SK-N-DZ (cell line): ENCODE results near the gene UST.
A peak's percentile ranks its signal among the peaks of the same experiment; 100 is the strongest.
"Not testable (repeated sequence)": the region's sequence is repeated elsewhere in the genome, so short reads cannot be mapped to it uniquely, and the experiment has no call there.

ENCODE experiments used
- DNase-seq: peaks from one replicate; pipeline ENCODE4 v3.0.0-alpha.2; 2015; ENCODE audit warnings: low spot score

The UST gene

DNA sequence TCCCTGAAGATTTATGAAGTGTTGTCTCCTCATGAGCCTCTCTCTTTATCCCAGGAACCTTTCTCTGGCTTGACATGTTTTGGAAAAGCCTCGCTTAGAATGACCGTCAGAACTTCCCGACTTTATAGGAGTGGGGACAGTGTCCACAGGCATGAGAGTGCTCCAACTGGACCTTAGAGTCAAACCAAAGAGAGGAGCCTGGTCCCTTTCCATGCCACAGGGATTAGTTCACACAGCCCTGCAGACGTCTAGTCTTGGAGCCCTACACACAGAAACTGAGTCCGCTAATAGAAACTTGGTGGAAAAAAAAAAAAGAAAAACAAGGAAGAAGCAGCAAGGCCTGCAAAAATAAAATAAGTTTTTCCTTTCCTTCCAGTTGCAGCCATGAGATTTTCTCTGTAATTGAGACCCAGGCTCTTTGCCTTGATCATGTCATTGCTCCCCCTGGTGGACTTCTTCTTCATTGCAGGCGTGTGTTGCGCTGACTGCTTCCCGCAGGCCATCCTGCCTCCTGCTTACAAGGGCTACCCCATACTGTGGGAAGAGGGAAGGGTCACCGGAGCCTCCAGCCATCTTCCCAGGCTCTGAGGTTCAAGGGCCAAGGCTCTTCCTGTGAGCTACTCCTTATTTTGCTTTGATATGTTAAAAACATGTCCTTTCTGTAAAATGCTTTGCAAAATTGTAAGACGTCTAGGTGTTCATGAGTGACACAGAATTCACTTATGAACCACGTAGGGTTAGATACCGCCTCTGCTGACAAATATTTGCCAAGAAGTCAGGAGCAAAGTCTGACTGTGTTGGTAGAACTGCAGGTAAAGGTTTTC lies 201.0 kb downstream of the UST start:
- DNase-seq, result peak; percentile 55

DNA sequence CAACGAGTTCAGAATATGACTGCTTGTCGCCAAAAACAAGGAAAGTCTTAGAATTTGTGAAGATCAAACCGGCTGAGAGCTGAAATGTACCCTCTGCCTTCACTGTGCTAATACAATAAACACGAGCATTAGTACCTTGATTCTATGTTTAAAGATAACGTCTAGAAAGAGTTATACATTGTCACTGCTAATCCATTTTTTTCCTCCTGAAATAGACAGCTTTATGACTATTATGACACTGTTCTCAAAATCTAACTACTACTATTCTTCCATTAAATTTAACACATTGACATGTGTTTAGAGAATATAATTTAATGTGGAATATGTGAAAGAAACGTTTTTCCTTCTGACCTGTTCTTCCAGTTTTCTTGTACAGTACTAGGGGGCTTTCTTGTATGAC lies 204.8 kb downstream of the UST start:
- no peak for DNase-seq

DNA sequence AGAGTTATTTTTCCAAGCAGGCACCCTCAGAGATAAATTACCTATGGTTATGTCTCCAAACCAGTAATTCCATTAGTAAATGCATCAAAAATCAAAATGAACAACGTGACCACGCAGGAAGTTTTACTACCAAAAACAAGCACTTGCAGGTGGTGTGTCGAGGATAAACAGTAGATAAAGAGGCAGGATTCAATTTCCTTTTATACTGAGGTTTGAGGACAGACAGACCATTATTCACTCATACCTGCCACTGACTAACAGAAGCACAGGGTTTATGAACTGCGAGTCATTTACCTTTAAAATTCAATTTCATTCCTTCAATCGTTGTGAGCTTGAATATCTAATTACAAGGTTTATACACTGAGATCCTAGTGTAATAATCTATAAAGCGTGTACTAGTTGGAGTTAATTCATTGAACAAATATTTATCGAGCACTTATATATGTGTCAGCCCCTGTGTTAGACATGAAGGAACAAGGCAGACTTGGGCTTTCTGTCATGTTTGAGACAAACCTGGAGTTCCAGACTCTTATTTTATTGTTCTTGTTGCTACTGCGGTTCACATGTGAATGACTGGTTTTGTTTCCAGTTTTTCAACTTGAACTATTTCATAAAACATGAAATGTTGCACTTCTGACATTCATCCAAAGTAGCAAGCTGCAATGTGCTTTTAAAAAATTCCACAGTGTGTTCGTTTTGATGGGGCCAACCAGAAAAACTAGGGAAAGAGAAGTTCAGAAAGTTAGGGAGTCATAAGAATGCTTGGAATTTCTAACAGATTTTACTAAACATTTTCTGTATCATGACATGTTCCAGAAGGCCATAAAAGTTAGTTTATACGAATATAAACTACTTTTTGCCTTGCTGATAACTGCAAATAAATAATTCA lies 205.6 kb downstream of the UST start:
- no peak for DNase-seq

DNA sequence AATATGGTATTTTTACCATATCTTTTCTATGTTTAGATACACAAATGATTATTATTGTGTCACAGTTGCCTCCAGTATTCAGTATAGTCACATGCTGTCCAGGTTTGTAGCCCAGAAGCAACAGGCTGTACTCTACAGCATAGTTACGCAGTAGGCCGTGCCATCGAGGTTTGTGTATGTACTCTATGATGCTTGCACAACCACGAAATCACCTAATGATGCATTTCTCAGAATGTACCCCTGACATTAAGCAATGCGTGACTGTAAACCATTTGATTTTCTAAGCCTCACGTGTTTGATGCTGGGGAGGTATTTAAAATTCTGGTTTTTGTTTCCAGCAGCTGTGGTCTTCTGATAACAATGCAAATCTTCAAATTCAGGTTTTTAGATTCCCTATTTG lies 207.6 kb downstream of the UST start:
- DNase-seq, result no peak

DNA sequence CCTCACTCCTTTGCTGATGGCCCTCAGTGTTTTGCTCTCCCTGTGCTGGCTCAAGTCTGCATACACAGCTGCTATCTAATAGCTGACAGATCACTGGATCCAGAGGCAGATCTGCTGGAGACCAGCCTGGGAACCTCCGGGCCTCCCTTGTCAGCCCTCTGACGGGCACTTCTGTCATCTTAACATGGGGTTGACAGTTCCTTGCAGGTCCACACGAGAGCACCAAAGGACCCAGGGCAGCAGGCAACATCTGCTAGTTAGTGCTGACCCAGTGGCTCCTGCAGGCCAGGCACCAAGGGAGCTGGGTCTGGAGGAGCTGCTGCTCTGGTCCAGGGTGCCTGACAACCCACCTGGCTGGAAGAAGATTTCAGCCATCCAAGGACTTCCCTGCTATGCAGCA lies 208.1 kb downstream of the UST start:
- no peak for DNase-seq

DNA sequence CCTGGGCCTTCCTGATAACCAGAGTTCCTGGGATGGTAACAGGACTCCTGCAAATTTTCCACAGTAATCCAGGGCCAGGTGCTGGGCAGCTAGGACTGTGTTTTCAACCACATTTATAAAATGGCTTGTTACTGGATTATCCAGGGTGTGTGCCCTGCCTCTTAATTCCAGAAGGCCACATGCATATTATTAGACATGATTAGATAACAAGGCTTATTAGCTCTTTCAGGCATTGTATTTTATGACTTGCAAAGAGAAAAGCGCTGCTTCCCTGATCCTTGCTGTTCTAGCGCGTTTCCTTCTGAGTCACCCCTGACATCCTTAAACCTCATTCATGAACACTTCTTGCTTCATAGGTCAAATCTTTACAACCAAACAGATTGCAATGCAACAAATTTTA lies 208.6 kb downstream of the UST start:
- no peak for DNase-seq

DNA sequence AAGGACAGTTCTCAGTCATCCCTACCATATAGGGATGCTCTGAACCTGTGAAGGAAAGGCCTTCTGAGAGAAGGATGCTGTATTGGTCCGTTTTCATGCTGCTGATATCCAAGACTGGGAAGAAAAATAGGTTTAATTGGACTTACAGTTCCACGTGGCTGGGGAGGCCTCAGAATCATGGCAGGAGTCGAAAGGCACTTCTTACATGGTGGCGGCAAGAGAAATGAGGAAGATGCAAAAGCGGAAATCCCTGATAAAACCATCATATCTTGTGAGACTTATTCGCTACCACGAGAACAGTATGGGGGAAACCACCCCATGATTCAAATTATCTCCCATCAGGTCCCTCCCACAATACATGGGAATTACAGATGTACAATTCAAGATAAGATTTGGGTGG lies 209.3 kb downstream of the UST start:
- DNase-seq, result not testable (repeated sequence)

DNA sequence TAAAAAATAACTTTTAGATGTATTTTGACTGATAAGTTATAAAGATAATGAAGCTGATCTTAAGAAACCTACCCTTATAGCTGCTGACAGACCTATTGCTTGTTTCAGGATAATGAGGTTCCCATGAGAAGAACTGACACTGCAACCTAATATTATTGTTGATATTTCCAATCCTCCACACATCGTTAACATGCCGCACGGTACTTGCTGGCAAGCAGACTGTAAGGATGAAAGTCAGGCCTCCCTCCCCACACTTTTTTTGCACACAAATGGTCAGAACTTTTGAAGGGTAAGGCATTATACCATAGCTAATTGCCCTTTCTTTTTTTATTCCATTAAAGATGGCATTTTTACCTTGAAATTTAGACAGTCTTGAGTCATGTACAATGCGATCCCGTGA lies 210.9 kb downstream of the UST start:
- DNase-seq, result no peak

DNA sequence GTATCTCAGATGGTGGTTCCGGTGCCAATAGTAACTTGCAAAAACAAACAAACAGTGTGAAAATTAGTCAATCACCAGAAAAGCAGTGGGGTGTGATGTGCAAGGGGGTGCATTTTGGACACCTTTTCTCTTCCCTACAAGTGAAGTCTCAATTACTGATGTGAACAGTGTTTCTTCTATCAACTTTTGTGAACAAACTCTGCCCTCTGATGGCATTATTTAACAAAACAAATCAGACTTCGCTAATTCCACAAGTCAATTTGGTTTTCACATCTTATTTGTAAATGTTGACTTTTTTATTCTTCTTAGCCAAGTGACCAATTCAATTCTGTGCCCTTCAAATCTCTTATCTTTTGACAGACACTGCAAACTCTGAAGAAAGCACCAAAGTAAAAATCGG lies 212.2 kb downstream of the UST start:
- no peak for DNase-seq

DNA sequence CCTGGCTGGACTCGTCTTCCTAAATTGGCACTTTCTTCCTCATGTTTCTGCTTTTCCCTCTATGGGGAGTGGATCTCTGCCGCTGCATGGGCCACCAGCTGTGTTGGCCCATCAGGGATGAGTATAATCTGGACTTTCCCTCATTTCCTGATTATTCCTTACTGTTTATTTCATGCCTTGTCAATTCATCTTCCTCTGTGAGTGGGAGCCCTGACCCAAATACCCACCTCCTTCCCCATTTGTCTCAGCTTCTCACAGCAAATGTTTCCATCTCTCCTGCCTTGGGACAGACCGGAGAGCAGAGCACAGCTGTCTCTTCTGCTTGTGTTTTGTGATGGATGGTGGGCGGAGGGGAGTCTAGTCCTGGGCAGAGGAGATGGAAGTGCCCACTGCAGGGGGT lies 212.7 kb downstream of the UST start:
- no peak for DNase-seq

DNA sequence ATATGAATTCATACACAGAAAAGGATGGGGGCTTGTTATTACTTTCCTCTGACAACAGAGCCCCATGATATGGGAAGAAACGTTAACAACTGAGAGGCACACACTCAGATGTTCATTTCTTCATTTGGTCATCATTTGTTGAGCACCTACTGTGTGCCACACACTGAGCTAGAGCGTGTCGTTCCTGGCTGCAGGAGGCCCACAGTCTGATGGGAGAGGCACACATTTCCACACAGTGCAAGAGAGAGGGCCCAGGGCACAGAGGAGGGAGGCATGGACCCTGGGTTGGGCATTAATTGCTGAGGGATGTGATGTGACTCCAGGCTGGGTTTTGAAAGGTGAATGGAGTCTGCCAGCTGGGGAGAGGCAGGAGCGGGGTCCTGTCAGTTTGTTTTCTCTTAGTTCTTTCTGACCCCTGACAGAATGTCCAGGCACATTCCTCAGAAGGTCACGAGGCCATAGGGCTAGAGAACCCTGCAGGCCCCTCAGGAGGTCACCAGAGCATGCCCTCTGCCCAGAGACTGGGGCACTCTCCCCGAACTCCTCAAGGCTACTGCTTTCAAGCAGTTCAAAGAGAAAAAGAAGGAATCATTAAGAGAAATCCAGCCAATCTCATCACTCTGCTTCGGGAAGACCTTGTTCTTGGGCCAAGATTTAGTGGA lies 216.2 kb downstream of the UST start:
- no peak for DNase-seq

DNA sequence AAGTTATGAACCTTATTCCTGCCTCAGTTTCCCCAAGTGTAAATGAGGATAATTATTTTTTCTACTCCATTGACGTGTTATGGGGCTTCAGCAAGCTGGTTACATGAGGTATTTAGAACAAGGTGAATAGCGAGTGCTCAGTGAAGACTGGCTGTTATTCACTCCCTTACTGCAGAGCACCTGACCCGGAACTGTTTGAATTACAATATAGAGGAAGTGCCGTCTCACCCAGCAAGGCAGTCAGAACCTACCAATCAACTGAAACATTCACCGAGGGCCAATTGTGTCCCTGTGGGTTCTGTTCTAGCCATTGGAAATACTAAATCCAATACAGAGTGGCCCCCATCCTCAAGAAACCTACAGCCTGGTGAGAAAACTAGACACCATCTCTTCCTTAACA lies 216.9 kb downstream of the UST start:
- no peak for DNase-seq

DNA sequence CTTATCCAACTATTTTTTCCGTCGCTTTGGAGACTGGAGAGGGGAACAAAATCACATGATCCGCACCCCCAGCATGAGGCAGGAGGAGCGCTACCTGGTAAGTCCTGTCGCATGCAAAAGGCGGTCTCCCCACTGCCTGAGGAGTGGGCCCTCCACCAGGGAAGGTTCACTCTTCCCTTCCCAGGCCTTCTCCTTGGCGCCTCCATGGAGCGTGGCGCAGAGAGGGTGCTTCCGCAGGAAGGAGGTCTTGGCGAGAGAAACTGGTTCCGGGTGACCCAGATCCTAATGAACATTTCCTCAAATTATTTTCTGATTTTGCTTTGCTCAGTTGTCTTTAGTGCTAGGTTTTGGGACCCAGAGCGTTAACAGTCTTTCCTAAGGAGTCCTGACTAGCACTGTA lies 217.6 kb downstream of the UST start:
- no peak for DNase-seq

DNA sequence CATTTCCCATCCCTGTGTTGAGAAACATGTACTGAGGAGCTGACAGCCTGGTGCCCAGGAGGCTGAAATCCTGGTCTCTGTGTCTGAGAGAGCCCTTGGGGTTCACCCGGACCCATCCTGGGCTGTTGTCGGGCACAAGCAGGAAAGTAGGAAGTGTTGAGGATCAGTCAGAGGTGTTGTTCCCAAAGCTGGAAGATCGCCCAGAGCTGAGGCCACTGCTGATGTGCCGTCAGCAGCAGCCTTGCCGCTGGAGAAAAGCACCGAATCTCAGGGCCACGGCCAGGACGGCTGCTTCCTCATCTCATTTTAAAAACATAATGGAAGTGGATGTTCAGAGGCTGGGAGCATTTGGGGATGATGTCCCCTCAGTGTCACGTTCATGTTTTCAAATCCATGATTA lies 218.5 kb downstream of the UST start:
- DNase-seq, result no peak

DNA sequence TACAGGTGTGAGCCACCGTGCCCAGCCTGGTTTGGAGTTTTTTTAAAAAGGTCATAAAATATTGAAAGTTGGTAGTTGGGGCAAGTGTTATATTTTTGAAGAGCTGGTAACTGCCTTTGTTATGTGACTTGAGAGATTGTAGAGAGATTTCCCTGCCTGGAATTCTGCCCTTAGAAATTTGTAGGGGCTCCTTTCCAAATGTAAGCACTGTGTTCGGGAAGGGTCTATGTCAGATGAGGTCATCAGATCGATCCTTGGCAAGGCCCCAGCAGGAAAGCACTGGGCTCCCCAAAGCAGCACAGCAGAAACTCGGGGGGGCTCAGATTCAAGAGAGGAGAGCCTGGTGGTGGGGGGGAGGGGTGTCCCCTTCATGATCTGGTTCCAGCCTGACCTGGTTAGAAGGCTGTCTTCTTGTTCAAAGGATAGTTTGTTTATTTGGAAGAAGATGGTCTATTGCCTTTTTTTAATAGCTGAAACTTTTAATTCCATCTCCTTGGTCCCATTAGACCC lies 220.2 kb downstream of the UST start:
- no peak for DNase-seq

DNA sequence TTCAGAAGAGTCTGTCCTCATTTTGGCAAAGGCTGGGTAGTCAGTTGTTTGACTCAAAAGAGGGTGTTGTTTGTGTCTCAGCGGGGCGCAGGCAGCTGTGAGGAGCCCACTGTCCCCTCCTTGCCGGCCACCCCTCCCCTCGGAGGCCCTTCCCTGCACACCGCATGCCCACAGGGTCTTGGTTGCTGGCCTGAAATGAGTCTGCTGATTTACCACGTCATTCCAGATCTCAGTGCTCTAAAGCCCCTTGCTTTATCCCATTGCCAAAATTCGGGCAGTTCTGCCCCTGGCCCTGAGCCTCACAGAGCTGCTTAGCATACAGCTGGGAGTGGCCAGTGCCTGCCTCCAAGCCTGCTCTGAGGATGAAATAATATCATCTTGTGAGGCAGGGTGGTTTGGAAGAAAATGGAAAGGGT lies 220.7 kb downstream of the UST start:
- no peak for DNase-seq

DNA sequence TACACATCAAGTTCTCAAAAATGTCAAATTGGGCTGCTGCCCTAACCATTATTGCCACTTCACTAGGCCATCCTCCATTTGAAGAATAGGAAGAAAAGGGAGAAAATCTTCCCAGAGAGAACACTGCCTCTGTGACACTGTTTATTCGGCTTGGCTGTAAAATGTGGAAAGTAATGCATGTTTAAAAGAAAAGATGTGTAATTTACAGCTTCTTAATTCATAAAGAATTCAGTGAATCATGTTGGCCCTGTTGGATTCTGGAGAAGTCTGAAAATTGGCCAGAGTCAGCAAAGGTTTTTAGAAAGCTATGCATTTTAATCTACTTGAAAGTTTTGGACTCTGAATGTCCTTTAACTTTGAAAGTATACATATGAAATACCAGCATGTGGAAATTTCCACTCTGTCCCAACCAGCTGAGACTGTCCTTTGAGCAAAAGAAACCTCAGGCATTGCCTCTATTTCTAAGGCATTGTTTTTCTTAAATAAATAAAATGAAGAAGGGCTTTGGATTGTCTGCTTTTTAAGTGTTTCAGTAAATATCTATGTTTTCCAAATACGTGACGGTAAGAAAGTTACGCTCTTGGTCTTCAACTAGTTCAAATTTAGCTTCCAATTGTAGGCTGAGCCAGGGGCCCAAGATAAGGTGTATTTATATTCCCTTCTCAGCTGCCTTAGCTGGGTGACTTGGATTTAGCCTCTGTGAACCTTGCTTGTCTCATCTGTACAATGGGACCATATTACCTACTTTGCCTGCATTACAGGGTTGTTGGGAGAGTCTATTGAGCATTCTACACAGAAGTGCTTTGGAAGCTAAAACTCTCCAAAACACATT lies 222.2 kb downstream of the UST start:
- no peak for DNase-seq

DNA sequence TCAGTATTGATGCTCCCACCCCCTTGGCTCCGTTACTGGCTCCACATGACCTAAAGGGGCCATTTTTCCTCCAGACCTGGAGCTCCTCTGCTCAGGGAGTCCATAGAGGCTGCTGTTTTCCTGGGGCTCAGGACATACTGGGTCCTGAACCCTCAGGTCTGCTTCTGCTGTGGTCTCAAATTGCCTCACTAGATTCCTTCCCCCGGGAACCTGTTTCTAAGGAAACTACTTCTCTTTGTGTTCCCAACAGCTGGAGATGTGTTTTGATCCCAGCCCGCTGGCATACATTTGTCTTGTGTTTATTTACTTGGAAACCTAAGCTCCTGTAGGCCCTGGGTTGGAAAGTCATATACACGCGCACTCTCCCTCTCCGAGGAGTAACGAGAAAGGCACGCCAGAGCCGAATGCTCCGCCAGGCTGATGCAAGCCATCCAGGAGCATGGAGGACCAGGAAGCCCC lies 222.8 kb downstream of the UST start:
- no peak for DNase-seq

DNA sequence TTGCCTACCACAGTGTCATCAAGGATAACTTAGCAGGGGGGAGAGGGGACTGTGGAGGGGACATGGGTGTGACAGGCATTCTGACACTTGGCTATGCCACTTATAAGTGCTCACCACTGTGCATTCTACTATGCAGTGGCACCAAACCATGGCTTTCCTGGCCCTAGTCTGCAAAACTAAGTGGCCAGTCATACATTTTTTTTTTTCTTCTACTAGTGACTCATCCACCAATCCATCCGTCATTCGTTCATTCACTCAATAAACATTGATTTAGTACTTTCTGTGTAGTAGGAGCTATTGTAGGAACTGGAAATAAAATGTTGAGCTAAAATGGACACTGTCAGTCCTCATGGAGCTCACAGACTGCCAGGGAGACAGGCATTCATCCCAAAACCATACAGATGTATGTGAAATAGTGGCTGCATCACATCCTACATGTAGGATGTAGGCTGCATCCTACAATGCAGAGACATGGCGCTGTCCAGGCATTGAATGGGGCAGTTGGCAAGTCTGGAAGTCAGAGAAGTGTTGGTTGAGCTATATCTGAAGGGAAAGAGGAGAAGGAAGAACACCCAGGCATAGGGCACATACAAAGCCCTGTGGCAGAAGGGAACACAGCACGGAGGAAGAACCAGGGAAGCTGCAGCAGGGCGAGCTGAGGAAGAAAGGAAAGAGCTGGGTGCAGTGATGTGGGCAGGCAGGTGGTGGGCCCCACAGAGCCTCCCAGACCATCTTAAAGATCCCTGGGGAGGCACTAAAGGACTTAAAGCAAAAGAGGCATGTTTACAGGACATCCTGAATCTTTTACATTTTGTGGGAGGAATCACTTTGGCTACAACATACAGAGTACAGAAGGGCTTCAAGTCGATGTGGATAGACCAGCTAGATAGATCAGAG lies 224.4 kb downstream of the UST start:
- DNase-seq, result no peak

DNA sequence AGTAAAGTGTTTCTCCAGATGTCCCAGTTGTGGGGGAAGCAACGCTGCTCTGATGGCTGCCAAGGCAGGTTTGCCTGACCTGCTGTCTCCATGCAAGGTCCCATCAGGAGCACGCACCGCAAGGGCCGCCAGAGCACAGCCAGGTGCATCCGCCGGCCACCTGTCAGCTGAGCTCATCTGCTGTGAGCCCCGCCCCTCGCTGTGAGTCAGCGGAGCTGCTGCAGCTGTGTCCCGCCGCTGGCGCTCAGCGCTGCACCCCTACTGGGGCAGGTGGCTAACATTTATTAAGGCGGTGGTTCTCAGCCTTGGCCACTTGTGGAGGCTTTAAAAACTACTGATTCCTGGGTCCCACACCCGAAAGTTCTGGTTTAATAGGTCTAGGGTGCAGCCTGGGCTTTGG lies 225.7 kb downstream of the UST start:
- no peak for DNase-seq
